ENCODE results near the gene CDK6.

Gene CDK6

GRCh38 chr7:92797284-92797683, 39.1 kb downstream of the CDK6 start:
- Histone ChIP-seq H3K9me2 (ENCODE audit: low read depth, low read length) (no peaks in the 10 kb centered on the region), H3K36me3 (ENCODE audit: insufficient read depth, low read length) (peaks cover 7% of the 10 kb centered on the region), H3K4me1 (ENCODE audit: insufficient read depth, low read length, severe bottlenecking) (peaks cover 41% of the 10 kb centered on the region), H3K9ac (ENCODE audit: low read length) (no peak overlapping the region), H2AFZ (ENCODE audit: low read length) (no peak overlapping the region), H4K20me1 (ENCODE audit: insufficient read depth, low read length) (no peaks in the 10 kb centered on the region), H3K79me2 (ENCODE audit: insufficient read depth, low read length) (peaks cover 30% of the 10 kb centered on the region; the same call in 1 of the 2 replicates), H3F3A (ENCODE audit: insufficient read depth, low read length) (no peaks in the 10 kb centered on the region), H3K9me3 (ENCODE audit: low read length) (no peaks in the 10 kb centered on the region), H3K27me3 (ENCODE audit: insufficient read depth, low read length) (no peaks in the 10 kb centered on the region), H3K4me3 (ENCODE audit: low read depth, low read length, poor library complexity, severe bottlenecking) (no peak overlapping the region), H3K27ac (ENCODE audit: low read depth, low read length, poor library complexity, severe bottlenecking) (peak overlapping the region; percentile 35), H3K4me2 (ENCODE audit: low read length) (no peak overlapping the region)
- TF ChIP-seq CTCF (IDR thresholded peaks at IDR 0.05; ENCODE audit: low read length) (no peak), EZH2 (IDR thresholded peaks at IDR 0.05; ENCODE audit: borderline replicate concordance, low read length) (no peak)

GRCh38 chr7:92794831-92795230, 41.5 kb downstream of the CDK6 start:
- Histone ChIP-seq H3K9ac (ENCODE audit: low read length) (no peak overlapping the region), H3K27me3 (ENCODE audit: insufficient read depth, low read length) (no peaks in the 10 kb centered on the region), H3F3A (ENCODE audit: insufficient read depth, low read length) (no peaks in the 10 kb centered on the region), H3K4me2 (ENCODE audit: low read length) (no peak overlapping the region), H3K79me2 (ENCODE audit: insufficient read depth, low read length) (peaks cover 55% of the 10 kb centered on the region), H3K4me3 (ENCODE audit: low read depth, low read length, poor library complexity, severe bottlenecking) (no peak overlapping the region), H3K27ac (ENCODE audit: low read depth, low read length, poor library complexity, severe bottlenecking) (no peak overlapping the region), H2AFZ (ENCODE audit: low read length) (no peak overlapping the region), H3K9me2 (ENCODE audit: low read depth, low read length) (no peaks in the 10 kb centered on the region), H4K20me1 (ENCODE audit: insufficient read depth, low read length) (no peaks in the 10 kb centered on the region), H3K36me3 (ENCODE audit: insufficient read depth, low read length) (peaks cover 18% of the 10 kb centered on the region), H3K4me1 (ENCODE audit: insufficient read depth, low read length, severe bottlenecking) (peaks cover 35% of the 10 kb centered on the region), H3K9me3 (ENCODE audit: low read length) (0 out of 2 replicates have a peak, but pooled peaks cover 2% of the 10 kb centered on the region)
- TF ChIP-seq CTCF (IDR thresholded peaks at IDR 0.05; ENCODE audit: low read length) (no peak), EZH2 (IDR thresholded peaks at IDR 0.05; ENCODE audit: borderline replicate concordance, low read length) (no peak)

- peaks cover 20% of the 10 kb centered on the region for H3K36me3 ChIP-seq (ENCODE audit: insufficient read depth, low read length)
Measured at GRCh38 chr7:92794391-92794790, 42.0 kb downstream of the CDK6 start.

More at GRCh38 chr7:92794391-92794790, 42.0 kb downstream of the CDK6 start:
- Histone ChIP-seq H3K4me3 (ENCODE audit: low read depth, low read length, poor library complexity, severe bottlenecking) (no peak overlapping the region), H4K20me1 (ENCODE audit: insufficient read depth, low read length) (no peaks in the 10 kb centered on the region), H3F3A (ENCODE audit: insufficient read depth, low read length) (no peaks in the 10 kb centered on the region), H3K9me3 (ENCODE audit: low read length) (peaks cover 3% of the 10 kb centered on the region; the same call in 1 of the 2 replicates), H3K4me2 (ENCODE audit: low read length) (no peak overlapping the region), H3K27me3 (ENCODE audit: insufficient read depth, low read length) (no peaks in the 10 kb centered on the region), H3K79me2 (ENCODE audit: insufficient read depth, low read length) (peaks cover 58% of the 10 kb centered on the region), H3K9ac (ENCODE audit: low read length) (no peak overlapping the region), H2AFZ (ENCODE audit: low read length) (no peak overlapping the region), H3K9me2 (ENCODE audit: low read depth, low read length) (no peaks in the 10 kb centered on the region), H3K27ac (ENCODE audit: low read depth, low read length, poor library complexity, severe bottlenecking) (no peak overlapping the region), H3K4me1 (ENCODE audit: insufficient read depth, low read length, severe bottlenecking) (peaks cover 30% of the 10 kb centered on the region)
- TF ChIP-seq EZH2 (IDR thresholded peaks at IDR 0.05; ENCODE audit: borderline replicate concordance, low read length) = no peak
- no peak for TF ChIP-seq CTCF (IDR thresholded peaks at IDR 0.05; ENCODE audit: low read length)

All from OCI-LY1 (cell line).